Fibroblast of skin of right biceps (primary cell): ENCODE results near the gene WWC1.
"Not testable (repeated sequence)": the region's sequence is repeated elsewhere in the genome, so short reads cannot be mapped to it uniquely, and the experiment has no call there.

Experiments used
- DNase-seq: peaks from one replicate; pipeline ENCODE4 v3.0.0-alpha.2; 2013

Gene WWC1

DNA sequence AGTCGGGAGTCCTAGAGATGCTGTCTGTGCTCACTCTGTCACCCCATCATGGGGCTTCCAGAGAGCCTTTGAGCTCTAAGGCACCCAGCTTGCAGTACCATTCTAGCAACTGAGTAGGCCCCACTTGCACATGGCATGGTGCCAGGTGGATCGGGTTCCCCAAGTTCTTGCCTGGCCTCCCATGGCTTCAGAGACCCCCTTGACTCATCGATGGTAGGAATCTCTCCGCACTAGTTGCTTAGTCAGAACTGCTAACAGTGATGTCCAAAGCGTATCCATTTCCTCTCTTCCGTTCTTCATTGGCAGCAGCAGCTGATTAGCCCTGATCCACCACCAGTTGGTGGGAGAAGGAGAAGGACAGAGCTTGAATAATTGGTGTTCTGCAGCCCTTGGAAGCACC lies 124.5 kb downstream of the WWC1 start:
- no peak for DNase-seq

DNA sequence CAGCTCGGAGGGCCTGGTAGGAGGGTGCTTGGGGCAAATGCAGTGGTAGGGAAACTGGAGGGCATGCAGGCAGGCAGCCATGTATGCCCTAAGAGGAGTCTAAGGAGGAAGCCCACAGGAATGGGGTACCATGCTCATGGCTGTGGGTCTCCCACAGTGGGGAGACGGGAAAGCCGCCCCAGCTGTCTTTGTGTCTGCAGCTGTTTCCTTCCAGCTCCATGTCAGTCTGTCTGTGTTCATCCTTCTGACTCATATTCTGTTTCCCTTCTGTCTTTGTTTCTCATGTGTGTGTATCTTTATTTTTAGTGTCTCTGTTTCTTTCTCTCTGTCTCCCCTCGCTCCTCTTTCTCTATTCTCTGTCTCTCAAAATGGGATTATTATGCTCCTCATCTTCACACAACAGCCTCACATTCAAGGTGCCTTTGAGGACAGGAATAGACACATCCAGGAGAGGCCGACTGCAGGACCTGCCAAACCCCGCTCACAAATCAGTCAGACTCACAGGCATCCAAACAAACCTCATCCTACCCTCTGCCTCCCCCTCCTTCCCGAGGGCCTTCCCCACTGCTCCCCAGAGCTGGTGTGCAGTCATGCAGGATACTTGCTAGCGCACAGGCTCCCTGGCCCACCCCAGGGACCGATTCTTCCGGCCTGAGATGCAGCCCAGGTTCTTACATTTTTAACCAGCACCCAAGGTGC lies 126.4 kb downstream of the WWC1 start:
- no peak for DNase-seq

DNA sequence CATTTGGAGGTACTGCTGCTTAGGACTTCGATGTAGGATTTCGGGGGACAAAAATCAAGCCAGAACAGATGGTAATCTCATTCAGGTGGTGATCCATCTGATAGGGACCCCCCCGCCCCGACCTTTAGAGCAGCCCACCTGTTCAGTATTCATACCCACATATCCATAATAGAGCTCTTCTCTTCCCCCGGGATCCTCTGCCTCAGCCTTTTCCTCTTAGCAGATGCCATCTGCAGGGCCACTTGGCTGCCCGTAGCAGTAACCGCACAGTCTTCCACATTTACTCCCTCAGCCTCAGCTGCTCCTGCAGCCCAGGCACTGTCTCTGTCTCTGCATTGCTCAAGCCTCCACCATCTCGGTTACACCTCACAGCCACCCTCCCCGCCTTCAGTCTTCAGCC lies 129.0 kb downstream of the WWC1 start:
- DNase-seq, result no peak

DNA sequence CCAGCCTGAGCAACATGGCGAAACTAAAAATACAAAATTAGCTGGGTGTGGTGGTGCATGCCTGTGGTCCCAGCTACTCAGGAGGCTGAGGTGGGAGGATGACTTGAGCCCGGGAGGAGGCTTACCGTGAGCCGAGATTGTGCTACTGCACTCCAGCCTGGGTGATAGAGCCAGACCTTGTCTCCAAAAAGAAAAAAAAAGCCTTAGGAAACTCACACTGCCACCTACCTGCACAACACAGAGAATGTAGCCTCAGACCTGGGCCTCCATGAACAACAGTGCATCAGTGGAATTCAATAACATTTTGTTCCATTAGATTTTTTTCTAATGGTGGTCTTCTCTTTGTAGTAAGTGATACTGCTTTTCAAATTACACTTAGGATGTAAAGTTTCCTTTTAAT lies 131.0 kb downstream of the WWC1 start:
- no peak for DNase-seq

DNA sequence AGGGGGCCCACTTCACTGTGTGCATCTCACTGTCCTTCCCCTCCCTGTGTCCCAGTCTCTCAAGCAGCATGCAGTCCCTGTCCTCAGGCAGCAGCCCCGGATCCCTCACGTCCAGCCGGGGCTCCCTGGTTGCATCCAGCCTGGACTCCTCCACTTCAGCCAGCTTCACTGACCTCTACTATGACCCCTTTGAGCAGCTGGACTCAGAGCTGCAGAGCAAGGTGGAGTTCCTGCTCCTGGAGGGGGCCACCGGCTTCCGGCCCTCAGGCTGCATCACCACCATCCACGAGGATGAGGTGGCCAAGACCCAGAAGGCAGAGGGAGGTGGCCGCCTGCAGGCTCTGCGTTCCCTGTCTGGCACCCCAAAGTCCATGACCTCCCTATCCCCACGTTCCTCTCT lies 132.0 kb downstream of the WWC1 start:
- no peak for DNase-seq

DNA sequence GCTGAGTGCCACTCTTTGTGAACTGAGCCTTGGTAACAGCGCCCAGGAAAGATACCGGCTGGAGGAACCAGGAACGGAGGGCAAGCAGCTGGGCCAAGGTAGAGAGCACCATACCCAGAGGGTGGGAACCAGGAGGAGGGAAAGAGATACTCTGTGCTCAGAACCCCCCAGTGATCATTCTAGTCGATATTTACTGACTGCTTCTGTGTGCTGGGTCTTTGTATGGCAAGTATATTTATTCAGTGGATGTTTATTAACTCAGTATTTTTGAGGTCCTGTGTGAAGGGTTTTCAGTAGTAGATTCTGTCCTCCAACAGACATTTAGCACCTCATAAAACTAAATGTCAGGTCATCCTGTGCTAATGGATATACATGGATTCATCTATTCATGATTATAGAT lies 132.5 kb downstream of the WWC1 start:
- no peak for DNase-seq

DNA sequence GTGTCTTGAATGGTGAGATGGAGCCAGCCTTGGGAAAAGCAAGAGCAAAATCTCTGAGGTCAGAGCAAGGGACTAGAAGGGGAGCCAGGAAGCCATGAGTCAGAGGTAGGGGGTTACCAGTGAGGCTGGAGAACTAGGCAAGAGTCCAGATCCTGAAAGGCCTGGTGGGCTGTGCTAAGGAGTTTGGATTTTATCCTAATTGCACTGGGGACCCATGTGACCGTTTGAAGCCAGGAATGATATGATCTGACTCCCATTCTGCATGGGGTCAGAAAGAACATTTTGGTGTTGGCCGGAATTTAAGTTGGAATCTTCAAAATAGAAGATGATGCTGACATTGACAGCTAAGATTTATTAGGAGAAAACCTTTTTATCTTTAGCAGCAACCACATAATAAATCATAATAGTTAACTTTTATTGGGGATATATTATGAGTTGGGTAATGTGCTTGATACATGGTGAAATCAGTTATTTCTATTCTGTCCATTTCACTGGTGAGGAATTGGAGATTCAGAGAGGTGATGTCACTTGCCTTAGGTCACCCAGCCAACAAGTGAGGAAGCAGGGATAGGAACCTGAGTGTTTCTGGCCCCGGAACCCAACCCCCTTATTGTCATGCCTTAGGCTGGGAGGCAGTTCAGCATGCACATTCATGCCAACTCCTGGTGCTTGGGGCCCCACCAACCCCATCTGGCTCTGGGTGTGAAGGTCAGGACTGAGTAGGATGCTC lies 133.3 kb downstream of the WWC1 start:
- peak; percentile 91 for DNase-seq

DNA sequence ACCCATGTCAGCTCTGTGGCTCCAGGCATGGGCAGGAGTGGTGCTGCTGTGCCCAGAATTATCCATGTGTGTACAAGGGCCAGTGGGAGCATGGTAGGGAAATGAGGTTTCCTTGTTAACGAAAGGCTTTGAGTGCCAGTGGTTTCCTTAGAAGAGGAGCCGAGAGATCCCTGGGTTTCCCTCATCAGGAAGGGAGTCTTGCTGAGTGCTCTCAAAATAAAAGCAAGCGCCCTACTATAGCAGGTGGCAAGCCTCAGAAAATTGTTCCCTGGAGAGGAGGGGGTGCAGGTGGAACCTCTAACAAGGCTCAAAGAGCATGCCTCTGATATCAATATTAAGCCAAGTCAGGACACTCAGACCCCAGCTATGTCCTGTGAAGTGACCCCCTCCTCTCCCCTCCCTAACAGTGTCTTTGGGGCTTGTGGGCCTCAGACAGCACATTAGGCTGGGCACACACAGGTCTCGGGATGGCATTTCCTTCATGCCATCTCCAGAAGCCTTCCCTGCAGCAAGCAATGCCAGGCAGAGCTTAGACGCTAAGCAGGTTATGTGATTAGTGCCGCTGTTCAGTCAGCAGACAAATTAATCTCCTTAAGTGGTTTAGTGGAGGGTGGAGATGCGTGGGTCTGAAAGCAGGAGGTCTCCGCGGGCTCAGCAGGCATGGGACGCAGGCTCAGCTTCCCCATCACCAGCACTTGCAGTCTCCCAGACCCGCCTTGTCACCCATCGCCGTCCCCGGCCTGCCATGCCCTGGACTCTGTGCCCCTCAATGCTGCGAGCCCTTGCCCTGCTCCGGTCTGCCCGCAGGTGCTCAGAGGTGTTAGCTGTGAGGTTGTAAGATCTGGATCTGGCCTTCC lies 134.8 kb downstream of the WWC1 start:
- DNase-seq, result no peak

DNA sequence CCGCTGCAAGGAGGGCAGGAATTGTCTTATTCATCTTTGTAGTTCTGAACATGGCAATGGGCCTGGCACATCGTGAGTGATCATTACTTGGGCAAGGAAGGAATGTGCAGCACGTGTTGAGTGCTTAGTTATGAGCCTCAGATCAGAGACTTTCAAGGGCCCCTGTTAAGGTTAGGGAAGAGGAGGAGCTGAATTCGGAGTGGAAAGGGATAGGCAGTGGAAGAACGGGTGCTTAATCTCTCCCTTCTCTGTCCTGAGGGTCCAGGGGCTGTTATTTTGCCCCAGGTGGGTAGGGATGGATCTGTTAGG lies 135.4 kb downstream of the WWC1 start:
- no peak for DNase-seq

DNA sequence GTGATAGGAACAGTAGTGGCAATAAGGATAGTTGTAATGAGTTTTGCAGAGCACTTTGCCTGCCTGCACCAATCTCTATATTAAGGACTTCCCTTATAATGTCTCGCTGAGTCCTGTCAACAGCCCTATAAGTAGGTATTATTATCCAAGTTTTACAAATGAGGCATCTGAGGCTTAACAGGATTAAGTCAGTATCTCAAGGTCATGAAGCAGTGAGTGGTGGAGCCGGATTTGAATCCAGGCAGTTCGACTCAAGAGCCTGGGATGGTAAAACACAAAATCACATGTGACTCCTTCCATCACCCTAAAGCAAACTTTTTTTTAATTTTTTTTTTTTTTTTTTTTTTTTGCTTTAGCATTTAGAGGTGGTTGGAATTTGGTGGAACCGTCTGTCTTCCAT lies 135.8 kb downstream of the WWC1 start:
- no peak for DNase-seq

DNA sequence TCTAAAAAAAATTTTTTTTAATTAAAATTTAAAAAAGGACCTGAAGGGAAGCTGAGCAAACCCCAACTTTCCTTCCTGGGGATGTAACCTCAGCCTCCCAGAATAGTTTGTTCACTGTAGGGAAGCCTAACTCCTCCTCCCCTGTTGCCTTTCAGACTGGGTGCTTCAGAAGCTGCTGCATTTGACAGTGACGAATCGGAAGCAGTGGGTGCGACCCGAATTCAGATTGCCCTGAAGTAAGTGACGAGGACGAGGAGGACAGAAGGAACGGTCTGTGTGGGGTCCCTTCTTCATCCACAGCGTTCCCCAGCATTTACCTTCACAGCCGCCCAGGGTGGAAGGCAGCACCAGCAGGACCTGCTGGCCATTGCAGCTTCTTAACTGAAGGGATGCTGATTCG lies 137.1 kb downstream of the WWC1 start:
- no peak for DNase-seq

DNA sequence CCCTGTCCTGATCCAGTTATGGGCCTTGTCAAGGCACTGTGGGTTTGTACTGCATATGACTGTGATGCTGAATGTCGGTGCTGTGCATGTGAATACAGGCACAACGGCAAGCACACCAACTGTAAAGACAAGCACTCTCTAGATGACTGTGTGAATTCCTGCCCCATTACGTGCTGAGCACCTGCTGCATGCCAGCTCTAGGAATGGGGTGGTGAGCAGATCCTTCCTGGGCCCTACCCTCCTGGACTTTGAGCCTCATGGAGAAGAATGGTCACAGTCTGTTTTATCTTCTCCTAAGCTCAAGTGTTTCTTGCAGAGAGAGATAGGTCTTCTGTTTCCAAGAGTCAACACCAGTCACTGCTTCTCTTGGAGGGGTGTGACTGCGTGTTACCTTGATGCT lies 138.9 kb downstream of the WWC1 start:
- DNase-seq, result no peak

DNA sequence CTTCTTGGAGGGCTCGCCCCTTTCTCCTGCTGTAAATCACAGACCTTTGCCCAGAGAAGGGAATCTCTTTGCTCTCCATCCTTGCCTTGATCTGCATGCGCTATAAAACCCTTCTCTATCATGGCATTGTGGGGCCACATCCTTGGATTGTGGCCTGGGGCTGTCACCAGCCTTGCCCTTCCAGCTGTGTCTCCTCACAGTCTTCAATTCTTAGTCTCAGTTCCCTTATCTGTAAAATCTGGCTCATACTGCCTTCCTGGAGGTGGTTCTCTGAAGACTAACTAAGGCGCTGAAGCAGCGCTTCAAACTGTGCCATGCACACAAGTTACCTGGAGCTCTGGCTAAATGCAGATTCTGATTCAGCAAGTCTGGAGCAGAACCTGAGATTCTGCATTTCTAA lies 141.5 kb downstream of the WWC1 start:
- DNase-seq, result no peak

DNA sequence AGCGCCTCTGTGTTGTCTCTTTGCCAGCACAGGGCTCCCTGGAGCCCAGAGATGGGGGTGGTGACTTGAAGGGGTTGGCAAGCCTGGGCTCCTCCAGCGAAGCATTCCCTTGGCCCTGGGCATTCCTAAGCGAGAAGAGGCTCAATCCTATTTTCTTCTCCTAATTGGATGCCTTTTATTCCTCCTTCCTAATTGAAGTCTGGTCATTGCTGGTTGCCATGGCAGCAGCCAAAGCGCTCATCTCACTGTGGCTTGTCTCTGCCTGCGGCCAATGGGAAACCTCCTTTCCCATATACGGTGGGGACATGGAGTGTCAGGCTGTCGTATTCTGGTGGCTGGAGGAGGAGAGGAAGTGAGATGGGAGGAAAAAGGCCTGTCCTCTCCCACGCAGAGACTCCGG lies 142.6 kb downstream of the WWC1 start:
- DNase-seq, result peak; percentile 30

DNA sequence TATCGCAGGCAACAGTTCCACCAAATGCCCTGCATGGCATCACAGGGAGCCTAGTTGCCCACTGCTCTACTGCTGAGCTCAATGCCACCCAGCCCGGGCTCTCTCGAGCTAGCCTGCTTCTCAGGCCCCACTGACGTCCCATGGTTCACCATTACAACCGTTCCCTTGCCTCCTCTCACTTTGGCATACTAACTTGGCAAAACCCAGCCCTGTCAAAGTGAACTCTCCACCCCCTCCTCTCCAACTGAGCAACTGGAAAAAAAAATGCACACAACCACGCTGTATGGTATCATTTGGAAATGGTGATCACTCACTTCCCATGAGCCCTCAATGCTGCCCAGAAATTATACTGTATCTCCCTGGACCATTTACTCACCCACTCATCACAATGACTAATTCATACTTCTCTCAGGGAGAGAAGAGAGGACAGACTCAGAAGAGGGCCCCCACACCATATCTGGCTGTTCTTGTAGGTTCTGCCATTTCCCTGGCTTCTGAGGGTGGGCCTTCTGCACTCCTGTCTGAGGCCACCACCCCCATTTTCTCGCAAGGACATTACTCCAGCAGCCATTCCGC lies 143.4 kb downstream of the WWC1 start:
- DNase-seq, result peak; percentile 80

DNA sequence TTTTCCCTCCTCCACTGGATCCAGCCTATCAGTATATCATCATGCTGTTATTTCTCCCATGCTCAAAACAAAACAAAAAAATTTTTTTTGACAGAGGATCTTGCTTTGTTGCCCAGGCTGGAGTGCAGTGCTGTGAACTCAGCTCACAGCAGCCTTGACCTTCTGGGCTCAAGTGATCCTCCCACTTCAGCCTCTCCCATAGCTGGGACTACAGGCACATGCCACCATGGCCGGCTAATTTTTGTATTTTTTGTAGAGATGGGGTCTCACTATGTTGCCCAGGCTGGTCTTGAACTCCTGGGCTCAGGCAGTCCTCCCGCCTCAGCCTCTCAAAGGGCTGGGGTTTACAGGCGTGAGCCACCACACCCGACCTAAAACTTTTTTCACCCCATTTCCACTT lies 143.9 kb downstream of the WWC1 start:
- not testable (repeated sequence) for DNase-seq

DNA sequence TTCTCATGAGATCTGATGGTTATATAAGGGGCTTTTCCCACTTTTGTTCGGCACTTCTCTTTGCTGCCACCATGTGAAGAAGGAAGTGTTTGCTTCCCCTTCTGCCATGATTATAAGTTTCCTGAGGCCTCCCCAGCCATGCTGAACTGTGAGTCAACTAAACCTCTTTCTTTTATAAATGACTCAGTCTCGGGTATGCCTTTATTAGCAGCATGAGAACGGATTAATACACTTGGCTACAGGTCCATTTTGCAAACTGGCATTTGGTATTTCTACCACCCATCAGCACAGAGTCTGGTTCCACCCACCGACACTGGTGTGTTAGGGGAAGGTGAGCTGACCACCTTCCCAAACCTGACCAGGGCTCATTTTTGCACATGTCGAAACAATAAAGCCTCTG lies 146.9 kb downstream of the WWC1 start:
- DNase-seq, result peak; percentile 30

DNA sequence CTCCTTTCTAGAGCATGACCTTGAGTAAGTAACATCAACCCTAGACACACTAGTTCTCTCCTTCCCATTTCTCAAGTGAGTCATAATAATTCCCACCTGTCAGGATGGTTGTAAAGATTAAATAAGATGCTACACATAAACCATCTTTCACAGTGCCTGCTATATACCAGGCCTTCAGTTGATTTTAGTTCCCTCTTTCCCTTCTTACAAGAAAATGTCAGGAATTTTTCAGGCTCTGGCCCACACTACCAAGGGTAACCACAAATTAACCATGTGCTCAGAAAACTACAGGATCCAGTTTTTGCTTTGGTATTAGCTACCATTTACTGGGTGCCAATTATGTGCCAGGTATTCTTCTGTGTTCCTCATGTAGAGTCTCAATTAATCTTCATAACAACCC lies 152.1 kb downstream of the WWC1 start:
- peak; percentile 20 for DNase-seq

DNA sequence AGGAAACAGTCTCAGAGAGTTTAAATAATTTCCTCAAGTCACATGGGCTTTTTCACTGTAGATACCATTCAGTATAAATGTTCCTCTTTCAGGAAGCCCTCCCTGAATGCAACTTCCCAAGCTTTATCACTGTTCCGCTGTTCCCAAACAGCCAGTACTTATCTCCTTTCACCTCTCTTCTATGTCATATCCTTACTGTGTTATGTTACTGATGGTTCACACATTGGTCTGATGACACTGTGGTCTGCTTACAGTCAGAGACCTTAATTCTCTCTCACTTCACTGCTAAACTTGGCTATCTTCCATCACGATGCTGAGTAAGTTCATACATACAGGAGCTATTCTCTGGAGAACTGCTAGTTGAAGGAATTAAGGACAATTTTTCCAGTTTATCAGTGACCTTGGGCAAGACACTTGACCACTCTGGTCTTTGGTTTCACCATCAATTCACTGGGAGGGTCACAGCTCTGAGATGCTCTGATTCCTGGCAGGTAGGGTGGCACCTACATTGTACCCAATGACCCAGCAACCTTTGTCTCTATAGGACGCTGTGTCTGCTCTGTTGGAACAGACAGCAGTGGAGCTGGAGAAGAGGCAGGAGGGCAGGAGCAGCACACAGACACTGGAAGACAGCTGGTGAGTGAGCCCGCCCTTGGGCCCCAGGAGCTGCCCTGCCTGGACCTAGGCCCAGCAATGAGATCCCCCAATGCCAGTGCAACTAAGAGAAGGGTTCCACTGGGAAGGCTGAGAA lies 152.7 kb downstream of the WWC1 start:
- DNase-seq, result peak; percentile 51

DNA sequence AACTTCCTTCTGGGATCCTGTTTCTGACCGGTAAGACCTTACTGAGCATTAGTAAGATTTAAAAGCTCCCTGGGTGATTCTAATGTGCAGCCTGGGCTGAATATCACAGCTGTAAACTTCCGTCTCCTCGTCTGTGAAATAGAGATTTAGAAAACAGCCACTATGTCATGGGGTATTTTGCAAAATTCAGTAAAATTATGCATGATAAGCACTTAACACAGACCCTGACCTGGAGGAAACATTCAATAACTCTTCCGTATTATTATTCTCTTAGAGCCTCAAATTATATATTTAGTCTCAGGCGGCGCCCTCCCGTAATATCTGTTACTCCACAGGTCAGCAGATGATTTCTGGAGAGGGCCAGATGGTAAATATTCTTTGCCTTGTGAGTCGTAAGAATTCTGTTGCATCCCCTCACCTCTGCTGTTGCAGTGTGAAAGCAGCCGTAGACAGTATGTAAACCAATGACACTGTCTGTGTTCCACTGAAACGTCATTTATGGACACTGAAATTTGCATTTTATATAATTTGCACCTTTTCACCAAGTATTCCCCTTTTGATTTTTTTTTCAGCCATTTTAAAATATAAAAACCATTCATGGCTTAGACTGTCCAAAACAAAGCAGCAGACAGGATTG lies 155.7 kb downstream of the WWC1 start:
- DNase-seq, result no peak

DNA sequence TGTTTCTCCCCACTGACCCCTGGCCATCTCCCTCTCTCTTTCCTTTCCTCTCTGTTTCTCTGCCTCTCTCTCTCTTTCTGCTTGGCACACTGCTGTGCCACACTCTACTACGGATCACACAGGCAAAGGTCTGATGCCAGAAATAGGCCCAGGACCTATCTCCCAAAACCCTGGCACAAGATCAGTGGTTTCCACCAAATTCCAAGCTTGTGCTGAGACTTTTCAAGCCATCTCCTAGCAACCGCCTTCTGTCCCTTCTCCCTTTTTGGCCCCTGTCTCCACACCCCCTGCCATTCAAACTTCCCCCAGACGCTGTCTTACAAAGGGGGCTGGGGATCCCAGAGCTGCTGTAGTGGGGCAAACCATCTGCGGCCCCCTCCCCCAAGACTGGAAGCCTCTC lies 156.4 kb downstream of the WWC1 start:
- DNase-seq, result no peak

DNA sequence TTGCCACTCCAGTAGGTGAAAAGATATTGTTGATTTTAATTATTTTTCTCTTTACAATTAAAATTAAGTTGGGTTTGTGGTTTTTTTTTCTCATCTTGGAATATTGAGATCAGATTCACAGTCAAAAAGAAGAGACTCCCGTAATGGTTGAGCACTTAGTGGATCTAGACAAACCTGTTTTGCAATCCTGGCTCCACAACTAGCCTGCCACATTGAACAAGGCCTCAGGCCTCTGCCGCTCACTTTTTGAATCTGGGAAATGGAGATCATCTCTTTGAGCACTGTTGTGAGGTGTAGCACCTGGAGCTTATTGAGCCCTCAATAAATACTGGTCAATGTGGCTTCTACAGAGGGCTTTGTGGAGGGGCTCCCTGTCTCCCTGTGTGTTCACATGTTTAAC lies 157.7 kb downstream of the WWC1 start:
- no peak for DNase-seq

DNA sequence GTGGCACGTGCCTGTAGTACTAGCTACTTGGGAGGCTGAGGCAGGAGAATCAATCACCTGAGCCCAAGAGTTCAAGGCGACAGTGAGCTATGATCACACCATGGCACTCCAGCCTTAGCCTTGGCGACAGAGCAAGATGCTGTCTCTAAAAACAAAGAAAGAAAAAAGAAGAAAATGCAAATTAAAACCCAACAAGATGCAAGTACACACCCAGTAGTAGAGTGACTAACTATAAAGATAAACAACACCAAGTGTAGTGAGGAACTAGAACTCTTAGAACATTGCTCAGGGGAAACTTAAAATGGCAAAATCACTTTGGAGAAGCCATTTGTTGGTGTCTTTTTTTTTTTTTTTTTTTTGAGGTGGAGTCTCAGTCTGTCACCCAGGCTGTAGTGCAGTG lies 160.1 kb downstream of the WWC1 start:
- no peak for DNase-seq
